T-cell (primary cell): ENCODE measurements around the gene HDAC5. TPM values are rescaled to one million over a fixed set of nuclear protein-coding genes. Genes with fewer than 3 reads are reported as not detected.

ENCODE experiments used
- ATAC-seq, 4 experiments: fragments of 200-7000 bp in 3 of 4; fragments of 150-1000 bp in 1 of 4; cut with Tn5 transposase; replicated peaks in 1 of 4; 1 replicate in 3 of 4; 2 replicates in 1 of 4; pipeline ENCODE4 v1.10.0; 2021; ENCODE audit warnings: moderate library complexity in 3 of 4, mild to moderate bottlenecking in 2 of 4, moderate number of reproducible peaks in 1 of 4
- CTCF ChIA-PET, 2 donors: fragments of 300-600 bp; sonication (Branson Sonifier 250); formaldehyde crosslinking; loops; one replicate each; lab custom pipeline; 2022; ENCODE audit warnings: antibody characterized with exemption in 2 of 2; lab: Charles Lee
- POLR2A ChIA-PET, 2 donors: fragments of 300-600 bp; sonication (Branson Sonifier 250); formaldehyde crosslinking; loops; one replicate each; lab custom pipeline; 2022; ENCODE audit warnings: antibody characterized with exemption in 2 of 2; lab: Charles Lee
- DNase-seq, 35 experiments: peaks; one replicate each; pipeline versions ENCODE4 v3.0.0 to v3.0.0-alpha.2; 2013 to 2023
- H3K27ac ChIP-seq: one replicate; pipeline ENCODE4 v1.5.1; 2013; ENCODE audit warnings: low read length
- H3K27me3 ChIP-seq, 2 experiments: replicated peaks in 1 of 2; 1 replicate in 1 of 2; 2 replicates in 1 of 2; pipeline versions ENCODE4 v1.6.1 to v1.7.0; 2013; ENCODE audit warnings: low read length in 1 of 2, mixed read lengths in 1 of 2; ENCODE audit not compliant: control insufficient read depth in 2 of 2, insufficient read depth in 2 of 2; ENCODE audit errors: extremely low read depth in 1 of 2
- H3K36me3 ChIP-seq, 2 donors: 1 replicate in 1 of 2; 2 replicates in 1 of 2; pipeline versions ENCODE4 v1.6.1 to v1.7.0; 2013; ENCODE audit warnings: low read length in 1 of 2; ENCODE audit not compliant: control insufficient read depth in 2 of 2, insufficient read depth in 1 of 2; ENCODE audit errors: extremely low read depth in 1 of 2
- H3K4me1 ChIP-seq, 2 experiments: 1 replicate in 1 of 2; 2 replicates in 1 of 2; pipeline versions ENCODE4 v1.6.1 to v1.7.0; 2013; ENCODE audit warnings: low read length in 2 of 2, mixed read lengths in 1 of 2; ENCODE audit not compliant: insufficient read depth in 2 of 2, control insufficient read depth in 1 of 2; ENCODE audit errors: extremely low read depth in 1 of 2
- H3K4me3 ChIP-seq, 2 donors: 1 replicate in 1 of 2; 2 replicates in 1 of 2; pipeline versions ENCODE4 v1.5.1 to v1.7.0; 2013; ENCODE audit warnings: mild to moderate bottlenecking in 2 of 2, low read length in 1 of 2, moderate library complexity in 1 of 2; ENCODE audit not compliant: control insufficient read depth in 1 of 2; ENCODE audit errors: extremely low read depth in 1 of 2
- H3K9me3 ChIP-seq: 2 replicates; pipeline ENCODE4 v1.7.0; 2013
- H3K27ac Mint-ChIP-seq, 2 donors: one replicate each; pipeline ENCODE4 v1.8.0; 2020 to 2021; ENCODE audit warnings: mild to moderate bottlenecking in 2 of 2, mixed read lengths in 2 of 2
- H3K27me3 Mint-ChIP-seq, 2 donors: one replicate each; pipeline ENCODE4 v1.8.0; 2021 to 2022; ENCODE audit warnings: mixed read lengths in 2 of 2
- H3K36me3 Mint-ChIP-seq: one replicate; pipeline ENCODE4 v1.8.0; 2021; ENCODE audit warnings: mixed read lengths
- H3K4me1 Mint-ChIP-seq, 3 donors: one replicate each; pipeline ENCODE4 v1.8.0; 2020 to 2022; ENCODE audit warnings: mixed read lengths in 3 of 3, mild to moderate bottlenecking in 1 of 3
- H3K4me3 Mint-ChIP-seq, 3 donors: one replicate each; pipeline ENCODE4 v1.8.0; 2020 to 2022; ENCODE audit warnings: mild to moderate bottlenecking in 3 of 3, mixed read lengths in 3 of 3, moderate library complexity in 3 of 3
- H3K9me3 Mint-ChIP-seq, 3 donors: one replicate each; pipeline ENCODE4 v1.8.0; 2020 to 2022; ENCODE audit warnings: mixed read lengths in 3 of 3
- WGBS: methylation state at CpG from one replicate; pipeline ENCODE4 v1.1.5; 2013; ENCODE audit warnings: missing lambda C conversion rate; ENCODE audit not compliant: insufficient coverage; 5-methylcytosine and 5-hydroxymethylcytosine counted together
- total RNA-seq, 35 experiments: library from RNA in 6 of 35; stranded (reverse) in 6 of 35; fragments of 120-200 nt in 1 of 35; gene quantifications; one replicate each; pipeline versions ENCODE4 v1.2.1 to v1.2.4 and lab custom pipeline; 2013 to 2026

HDAC5 gene
- total RNA-seq, 5 donors from 2014 or later (not counting 1 experiment from before 2014, with no cell fraction given) = 68.6 to 81.4 (median 72.8) TPM

DNA sequence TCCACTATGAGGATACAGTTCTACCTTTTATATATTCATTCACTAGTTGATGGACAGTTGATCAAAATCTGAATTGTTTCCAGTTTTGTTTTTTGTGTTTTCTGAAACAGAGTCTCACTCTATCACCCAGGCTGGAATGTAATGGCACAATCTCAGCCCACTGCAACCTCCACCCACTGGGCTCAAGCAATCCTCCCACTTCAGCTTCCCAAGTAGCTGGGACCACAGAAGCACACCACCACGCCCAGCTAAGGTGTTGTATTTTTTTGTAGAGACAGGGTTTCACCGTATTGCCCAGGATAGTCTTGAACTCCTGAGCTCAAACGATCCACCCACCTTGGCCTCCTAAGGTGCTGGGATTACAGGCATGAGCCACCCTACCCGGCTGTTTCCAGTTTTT lies 78.0 kb downstream of the HDAC5 start:
- POLR2A ChIA-PET = no interaction called here
- H3K27me3 ChIP-seq = no peaks in the 10 kb centered on the region
- no peaks in the 10 kb centered on the region for H3K9me3 Mint-ChIP-seq
- no peak overlapping the region for H3K4me3 Mint-ChIP-seq
- H3K9me3 ChIP-seq = no peaks in the 10 kb centered on the region
- H3K4me1 Mint-ChIP-seq = peaks cover 8 to 17% (median 12%) of the 10 kb centered on the region in 3 donors
- H3K27me3 Mint-ChIP-seq = no peaks in the 10 kb centered on the region
- no peak overlapping the region for H3K4me3 ChIP-seq
- no peaks in the 10 kb centered on the region for H3K4me1 ChIP-seq
- peaks cover 7 to 26% of the 10 kb centered on the region in 2 donors for H3K36me3 ChIP-seq
- H3K27ac ChIP-seq = no peak overlapping the region
- CTCF ChIA-PET = interaction anchor here in 1 of 2 donors (0.7 kb wide), 1 partner anchor 17 kb away, joined by 10 read pairs; no protein-coding TSS in a partner anchor
- peaks cover 18% of the 10 kb centered on the region for H3K36me3 Mint-ChIP-seq
- no peak overlapping the region for H3K27ac Mint-ChIP-seq
- WGBS = no CpG with 5 or more reads among the region's 4 CpGs
- no peak for ATAC-seq
- DNase-seq = no peak

DNA sequence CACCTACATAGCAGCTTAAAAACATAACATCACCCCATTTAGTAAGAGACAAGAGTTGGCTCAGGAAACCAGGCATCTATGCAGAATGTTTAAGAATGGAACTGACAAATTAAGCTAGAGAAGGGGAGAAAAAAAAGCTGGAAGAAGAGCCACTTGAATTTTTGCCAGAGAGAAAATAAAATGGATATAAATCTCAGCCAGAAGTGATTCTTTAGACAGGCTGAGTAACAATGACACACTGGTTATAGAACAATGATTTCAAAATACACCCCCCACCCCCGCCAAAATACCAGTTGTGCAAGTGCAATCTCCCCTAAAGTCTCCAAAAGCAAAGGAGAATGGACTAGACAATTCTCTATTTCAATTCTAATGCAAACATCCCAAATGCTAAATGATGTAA lies 79.4 kb downstream of the HDAC5 start:
- no peak overlapping the region for H3K27ac ChIP-seq
- no peaks in the 10 kb centered on the region for H3K27me3 Mint-ChIP-seq
- H3K36me3 Mint-ChIP-seq = peaks cover 21% of the 10 kb centered on the region
- no peak overlapping the region for H3K27ac Mint-ChIP-seq
- H3K9me3 Mint-ChIP-seq = no peaks in the 10 kb centered on the region
- no peak overlapping the region for H3K4me3 Mint-ChIP-seq
- no CpG with 5 or more reads among the region's 1 CpG for WGBS
- no peaks in the 10 kb centered on the region for H3K4me1 ChIP-seq
- no peak overlapping the region for H3K4me3 ChIP-seq
- H3K9me3 ChIP-seq = no peaks in the 10 kb centered on the region
- ChIA-PET CTCF (interaction anchor here (0.6 to 4.3 kb wide), 8 partner anchors 20 to 560 kb away, joined by 3 to 34 read pairs (median 4); partner anchors contain the start of genes DHX8 (in 1 of the 2), HDAC5 (in 1 of the 2) and NAGS (in 1 of the 2)), POLR2A (interaction anchor here (0.6 to 0.7 kb wide), 2 partner anchors 50 to 73 kb away, joined by 3 read pairs; no protein-coding TSS in a partner anchor)
- ATAC-seq (no peak), DNase-seq (no peak)
- peaks cover 7 to 21% of the 10 kb centered on the region in 2 donors for H3K36me3 ChIP-seq
- no peaks in the 10 kb centered on the region for H3K27me3 ChIP-seq
- peaks cover 8 to 18% (median 18%) of the 10 kb centered on the region in 3 donors for H3K4me1 Mint-ChIP-seq

DNA sequence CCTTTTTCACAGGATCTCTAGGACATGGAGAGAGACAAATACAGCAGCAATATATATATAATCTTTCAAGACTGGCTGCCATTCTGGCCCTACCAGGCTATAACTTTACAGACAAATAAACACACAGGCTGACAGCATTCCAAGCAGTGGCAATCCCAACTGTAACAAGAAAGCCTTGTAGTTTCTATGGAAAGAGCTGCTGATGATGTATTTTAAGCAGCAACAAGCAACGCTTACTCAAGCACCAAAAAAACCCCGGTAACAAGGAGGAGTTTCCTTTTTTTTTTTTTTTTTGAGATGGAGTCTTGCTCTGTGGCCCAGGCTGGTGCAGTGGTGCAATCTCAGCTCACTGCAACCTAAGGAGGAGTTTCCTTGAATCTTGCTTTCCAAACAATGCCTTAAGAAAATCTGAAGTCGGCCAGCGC lies 80.2 kb downstream of the HDAC5 start:
- no peaks in the 10 kb centered on the region for H3K27me3 Mint-ChIP-seq
- WGBS = no CpG with 5 or more reads among the region's 4 CpGs
- peak overlapping the region in 1 of 2 donors; percentile 39 for H3K27ac Mint-ChIP-seq
- no peak overlapping the region for H3K27ac ChIP-seq
- H3K9me3 ChIP-seq = no peaks in the 10 kb centered on the region
- no peak overlapping the region for H3K4me3 ChIP-seq
- ATAC-seq = no peak
- ChIA-PET POLR2A (no interaction called here), CTCF (interaction anchor here in 1 of 2 donors (0.7 to 4.3 kb wide), 3 partner anchors 21 to 559 kb away, joined by 3 to 34 read pairs (median 3); partner anchors contain the start of gene DHX8)
- H3K4me1 ChIP-seq = no peaks in the 10 kb centered on the region
- peaks cover 8 to 16% (median 14%) of the 10 kb centered on the region in 3 donors for H3K4me1 Mint-ChIP-seq
- H3K27me3 ChIP-seq = no peaks in the 10 kb centered on the region
- DNase-seq = no peak
- H3K36me3 ChIP-seq = peaks cover 2 to 23% of the 10 kb centered on the region in 2 donors
- no peak overlapping the region for H3K4me3 Mint-ChIP-seq
- no peaks in the 10 kb centered on the region for H3K9me3 Mint-ChIP-seq
- peaks cover 16% of the 10 kb centered on the region for H3K36me3 Mint-ChIP-seq

DNA sequence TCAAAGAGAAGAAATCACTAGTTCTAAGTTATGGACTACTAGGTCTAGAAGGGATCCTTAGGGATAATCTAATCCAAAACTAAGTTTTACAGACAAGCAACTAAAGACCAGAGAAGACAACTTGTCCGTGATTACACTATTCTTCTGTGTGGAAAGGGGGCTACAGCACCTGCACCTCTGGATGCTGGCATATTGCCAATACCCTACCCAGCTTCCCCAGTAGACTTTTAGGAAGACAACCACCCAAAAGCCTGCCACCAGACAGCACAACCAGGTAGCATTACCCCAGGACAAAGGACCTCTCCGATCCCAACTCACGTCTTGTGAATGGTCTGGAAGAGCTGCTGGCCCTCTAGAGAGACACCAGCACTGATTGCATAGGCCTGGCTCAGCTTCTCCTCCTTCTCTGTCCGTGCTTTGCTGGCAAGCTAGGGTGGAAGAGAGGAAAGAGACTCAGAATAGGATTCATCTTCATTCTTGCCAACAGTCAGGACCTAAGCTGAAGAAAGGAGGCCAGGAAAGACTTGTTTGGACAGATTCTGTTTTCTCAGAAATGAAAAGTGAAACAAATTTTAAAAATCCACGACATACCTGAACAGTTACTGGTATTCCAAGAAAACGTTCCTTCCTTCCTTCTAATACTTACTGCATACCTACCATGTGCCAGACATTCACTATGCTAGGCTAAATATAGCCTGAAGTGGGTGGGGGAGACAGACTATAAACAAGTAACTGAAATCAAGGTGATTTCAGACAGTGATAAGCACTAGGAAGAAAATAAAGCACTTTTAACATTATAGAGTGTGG lies 83.4 kb downstream of the HDAC5 start:
- ATAC-seq (no peak), DNase-seq (no peak)
- Histone ChIP-seq H3K4me3 (no peak overlapping the region), H3K27ac (no peak overlapping the region), H3K36me3 (peaks cover 6 to 38% of the 10 kb centered on the region in 2 donors), H3K27me3 (no peaks in the 10 kb centered on the region), H3K9me3 (no peaks in the 10 kb centered on the region), H3K4me1 (no peaks in the 10 kb centered on the region)
- H3K4me1 Mint-ChIP-seq = peaks cover 8 to 16% (median 14%) of the 10 kb centered on the region in 3 donors
- 100% methylated on average over 1 of the region's 6 CpGs for WGBS
- H3K9me3 Mint-ChIP-seq = no peaks in the 10 kb centered on the region
- ChIA-PET CTCF (interaction anchor here in 1 of 2 donors (1.5 to 4.3 kb wide), 2 partner anchors 93 to 96 kb away, joined by 7 to 34 read pairs; no protein-coding TSS in a partner anchor), POLR2A (no interaction called here)
- H3K36me3 Mint-ChIP-seq = peaks cover 23% of the 10 kb centered on the region
- H3K4me3 Mint-ChIP-seq = no peak overlapping the region
- no peak overlapping the region for H3K27ac Mint-ChIP-seq
- H3K27me3 Mint-ChIP-seq = no peaks in the 10 kb centered on the region

DNA sequence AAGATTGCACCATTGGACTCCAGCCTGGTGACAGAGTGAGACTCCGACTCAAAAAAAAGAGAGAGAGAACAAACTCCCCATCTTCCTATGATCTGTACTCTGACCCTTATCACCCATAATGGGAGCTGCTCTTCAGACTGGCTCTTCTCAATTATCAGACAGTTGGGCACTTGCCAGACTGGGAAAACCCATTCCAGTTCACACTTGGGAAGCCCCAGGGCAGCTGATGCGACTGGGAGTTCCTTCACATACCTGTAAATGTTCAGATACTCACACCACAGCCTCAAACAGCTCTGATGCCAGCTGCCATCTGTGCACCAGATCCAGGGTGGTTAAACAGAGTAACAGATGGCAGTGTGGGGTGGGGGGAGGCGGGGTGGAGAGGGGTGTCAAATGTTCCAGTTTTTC lies 84.8 kb downstream of the HDAC5 start:
- POLR2A ChIA-PET = no interaction called here
- CTCF ChIA-PET = interaction anchor here in 1 of 2 donors (0.5 kb wide), 1 partner anchor 155 kb away, joined by 5 read pairs; no protein-coding TSS in a partner anchor
- peaks cover 30% of the 10 kb centered on the region for H3K36me3 Mint-ChIP-seq
- no peaks in the 10 kb centered on the region for H3K9me3 Mint-ChIP-seq
- 100% methylated on average over 1 of the region's 3 CpGs for WGBS
- H3K27me3 Mint-ChIP-seq = no peaks in the 10 kb centered on the region
- Histone ChIP-seq H3K27me3 (no peaks in the 10 kb centered on the region), H3K4me3 (no peak overlapping the region), H3K4me1 (no peaks in the 10 kb centered on the region), H3K9me3 (no peaks in the 10 kb centered on the region), H3K36me3 (peaks cover 6 to 43% of the 10 kb centered on the region in 2 donors), H3K27ac (no peak overlapping the region)
- H3K27ac Mint-ChIP-seq = no peak overlapping the region
- DNase-seq (no peak), ATAC-seq (no peak)
- H3K4me1 Mint-ChIP-seq = peaks cover 16 to 19% (median 17%) of the 10 kb centered on the region in 3 donors
- no peak overlapping the region for H3K4me3 Mint-ChIP-seq

DNA sequence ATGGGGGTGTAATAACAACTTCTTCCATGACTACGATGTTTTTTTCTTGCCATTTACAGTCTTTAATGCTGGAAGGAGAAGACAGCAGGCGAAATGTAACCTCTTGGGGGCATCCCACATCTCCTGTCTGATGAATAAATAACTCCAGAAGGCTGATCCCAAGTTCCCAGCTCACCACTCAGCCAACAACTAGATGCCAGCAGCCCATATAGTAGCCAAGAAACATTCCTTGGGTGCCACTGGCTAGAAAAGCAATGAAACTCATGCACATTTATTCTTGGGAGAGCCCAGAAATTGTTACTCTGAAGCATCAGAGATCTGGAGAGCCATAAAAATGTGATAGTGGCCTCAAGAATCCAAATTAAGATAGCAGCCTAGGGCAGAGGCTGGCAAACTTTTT lies 86.0 kb downstream of the HDAC5 start:
- H3K27ac Mint-ChIP-seq = no peak overlapping the region
- no peaks in the 10 kb centered on the region for H3K27me3 Mint-ChIP-seq
- Histone ChIP-seq H3K9me3 (no peaks in the 10 kb centered on the region), H3K4me3 (no peak overlapping the region), H3K4me1 (no peaks in the 10 kb centered on the region), H3K36me3 (peaks cover 9 to 48% of the 10 kb centered on the region in 2 donors), H3K27me3 (no peaks in the 10 kb centered on the region), H3K27ac (no peak overlapping the region)
- no CpG with 5 or more reads among the region's 2 CpGs for WGBS
- peaks cover 32% of the 10 kb centered on the region for H3K36me3 Mint-ChIP-seq
- ATAC-seq (no peak), DNase-seq (no peak)
- peaks cover 17 to 19% (median 17%) of the 10 kb centered on the region in 3 donors for H3K4me1 Mint-ChIP-seq
- no peak overlapping the region for H3K4me3 Mint-ChIP-seq
- CTCF ChIA-PET = interaction anchor here in 1 of 2 donors (0.7 kb wide), 1 partner anchor 28 kb away, joined by 4 read pairs; no protein-coding TSS in a partner anchor
- POLR2A ChIA-PET = no interaction called here
- H3K9me3 Mint-ChIP-seq = no peaks in the 10 kb centered on the region
